Stomach smooth muscle (tissue), 2 donors: Measurements from ENCODE around the gene MAGIX.
A peak's percentile ranks its signal among the peaks of the same experiment; 100 is the strongest.

ENCODE experiments used
- H3K27ac ChIP-seq: one replicate; pipeline ENCODE4 v1.7.0; 2013; ENCODE audit warnings: mild to moderate bottlenecking, low read length, inconsistent platforms
- H3K27me3 ChIP-seq, 2 donors: one replicate each; pipeline ENCODE4 v1.7.0; 2013; ENCODE audit warnings: low read length in 2 of 2; ENCODE audit not compliant: insufficient read depth in 2 of 2, control insufficient read depth in 1 of 2
- H3K36me3 ChIP-seq, 2 donors: one replicate each; pipeline ENCODE4 v1.7.0; 2013; ENCODE audit warnings: low read length in 2 of 2; ENCODE audit not compliant: control insufficient read depth in 2 of 2, insufficient read depth in 2 of 2
- H3K4me1 ChIP-seq: one replicate; pipeline ENCODE4 v1.7.0; 2013; ENCODE audit warnings: low read length; ENCODE audit not compliant: control insufficient read depth, insufficient read depth
- H3K4me3 ChIP-seq, 2 donors: one replicate each; pipeline ENCODE4 v1.7.0; 2013; ENCODE audit warnings: low read length in 2 of 2
- H3K9ac ChIP-seq, 2 donors: one replicate each; pipeline ENCODE4 v1.7.0; 2013; ENCODE audit warnings: low read length in 2 of 2, mild to moderate bottlenecking in 1 of 2
- H3K9me3 ChIP-seq, 2 donors: one replicate each; pipeline ENCODE4 v1.7.0; 2013; ENCODE audit warnings: low read length in 2 of 2; ENCODE audit not compliant: control insufficient read depth in 2 of 2
- donor health status: healthy.
- donor health status: Pancreatic carcinoma.

MAGIX gene

DNA sequence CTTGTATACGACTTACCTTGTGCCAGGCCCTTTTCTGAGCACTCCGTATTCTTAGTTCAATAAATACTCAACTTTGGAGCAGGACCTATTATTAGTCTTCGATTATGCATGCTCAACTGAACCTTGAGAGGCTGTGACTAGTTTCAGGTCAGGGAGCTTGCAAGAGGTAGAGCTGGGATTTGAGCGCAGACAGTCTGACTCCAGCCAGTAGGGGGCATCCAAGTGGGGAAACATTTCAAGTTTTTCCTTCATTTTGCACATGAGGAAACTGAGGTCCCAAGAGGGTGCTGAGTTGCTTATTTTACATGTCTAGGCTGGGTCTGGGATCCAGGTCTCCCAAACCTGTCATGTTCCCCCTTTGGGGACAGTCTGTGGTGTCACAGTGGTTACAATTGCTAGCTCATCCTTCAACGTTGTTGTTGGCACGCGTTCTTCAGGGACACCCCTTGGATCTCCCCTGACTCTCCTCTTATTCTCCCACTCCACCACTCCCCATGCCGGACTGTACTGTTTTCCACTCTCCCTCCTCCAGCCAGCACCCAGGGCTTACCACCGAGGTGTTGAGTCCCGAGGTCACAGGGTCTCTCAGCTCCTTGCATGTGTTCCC is 30.3 kb downstream of the MAGIX start:
- H3K4me1 ChIP-seq = no peaks in the 10 kb centered on the region
- peaks cover 0 to 7% of the 10 kb centered on the region in 2 donors for H3K27me3 ChIP-seq
- no peak overlapping the region for H3K4me3 ChIP-seq
- no peaks in the 10 kb centered on the region for H3K36me3 ChIP-seq
- H3K9ac ChIP-seq = no peak overlapping the region
- peaks cover 0 to 4% of the 10 kb centered on the region in 2 donors for H3K9me3 ChIP-seq
- no peak overlapping the region for H3K27ac ChIP-seq

DNA sequence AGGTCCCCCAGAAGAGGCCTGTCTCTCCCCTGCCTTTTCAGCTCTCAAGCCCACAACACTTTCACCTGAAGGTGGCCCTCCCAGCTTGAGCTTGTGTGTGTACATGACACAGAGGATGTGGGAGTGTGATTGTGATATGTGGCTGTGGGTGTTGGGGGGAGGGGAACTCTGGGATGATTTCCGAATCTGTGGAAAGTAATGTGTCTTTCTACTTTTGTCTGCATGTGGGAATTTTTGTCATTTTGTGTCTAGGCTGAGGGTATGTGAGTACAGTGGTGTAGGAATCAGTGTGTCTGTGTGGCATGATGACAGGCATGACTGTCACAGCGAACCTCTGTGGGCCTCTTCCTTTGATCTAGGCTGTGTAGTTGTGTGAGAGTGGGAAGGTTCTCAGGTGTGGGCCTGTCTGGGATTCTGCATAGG is 31.0 kb downstream of the MAGIX start:
- no peak overlapping the region for H3K27ac ChIP-seq
- H3K27me3 ChIP-seq = peaks cover 0 to 7% of the 10 kb centered on the region in 2 donors
- no peak overlapping the region for H3K9ac ChIP-seq
- H3K4me3 ChIP-seq = no peak overlapping the region
- no peaks in the 10 kb centered on the region for H3K4me1 ChIP-seq
- H3K9me3 ChIP-seq = peaks cover 0 to 4% of the 10 kb centered on the region in 2 donors
- H3K36me3 ChIP-seq = no peaks in the 10 kb centered on the region

- H3K4me1 ChIP-seq = peaks cover 4% of the 10 kb centered on the region
- no peaks in the 10 kb centered on the region for H3K36me3 ChIP-seq
- peaks cover 0 to 3% of the 10 kb centered on the region in 2 donors for H3K9me3 ChIP-seq
- no peak overlapping the region for H3K27ac ChIP-seq
- no peak overlapping the region for H3K9ac ChIP-seq
- no peak overlapping the region for H3K4me3 ChIP-seq
- H3K27me3 ChIP-seq = peaks cover 0 to 7% of the 10 kb centered on the region in 2 donors
Observed at GRCh38 chrX:49197543-49198087, 35.1 kb downstream of the MAGIX start.

GRCh38 chrX:49198540-49199314 is 36.2 kb downstream of the MAGIX start:
- Histone ChIP-seq H3K36me3 (no peaks in the 10 kb centered on the region), H3K4me3 (no peak overlapping the region), H3K9me3 (no peaks in the 10 kb centered on the region), H3K9ac (no peak overlapping the region), H3K27me3 (peaks cover 0 to 5% of the 10 kb centered on the region in 2 donors), H3K27ac (no peak overlapping the region), H3K4me1 (peaks cover 4% of the 10 kb centered on the region)

DNA sequence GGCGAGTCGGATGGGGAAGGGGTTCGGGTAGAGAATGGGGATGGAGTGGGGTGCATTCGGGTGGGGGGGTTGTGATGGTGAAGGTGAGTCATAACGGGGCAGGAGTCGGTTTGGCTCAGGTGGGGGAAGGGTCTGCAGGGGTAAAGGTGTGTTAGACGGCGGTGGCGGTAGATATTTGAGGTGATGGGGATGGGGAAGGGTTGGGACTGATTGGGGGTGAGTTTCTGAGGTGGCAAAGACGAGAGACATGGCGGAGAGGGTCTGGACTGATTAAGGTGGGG is 36.7 kb downstream of the MAGIX start:
- Histone ChIP-seq H3K27me3 (peaks cover 0 to 3% of the 10 kb centered on the region in 2 donors), H3K9ac (no peak overlapping the region), H3K27ac (no peak overlapping the region), H3K4me3 (no peak overlapping the region), H3K4me1 (peaks cover 4% of the 10 kb centered on the region), H3K9me3 (no peaks in the 10 kb centered on the region), H3K36me3 (no peaks in the 10 kb centered on the region)

DNA sequence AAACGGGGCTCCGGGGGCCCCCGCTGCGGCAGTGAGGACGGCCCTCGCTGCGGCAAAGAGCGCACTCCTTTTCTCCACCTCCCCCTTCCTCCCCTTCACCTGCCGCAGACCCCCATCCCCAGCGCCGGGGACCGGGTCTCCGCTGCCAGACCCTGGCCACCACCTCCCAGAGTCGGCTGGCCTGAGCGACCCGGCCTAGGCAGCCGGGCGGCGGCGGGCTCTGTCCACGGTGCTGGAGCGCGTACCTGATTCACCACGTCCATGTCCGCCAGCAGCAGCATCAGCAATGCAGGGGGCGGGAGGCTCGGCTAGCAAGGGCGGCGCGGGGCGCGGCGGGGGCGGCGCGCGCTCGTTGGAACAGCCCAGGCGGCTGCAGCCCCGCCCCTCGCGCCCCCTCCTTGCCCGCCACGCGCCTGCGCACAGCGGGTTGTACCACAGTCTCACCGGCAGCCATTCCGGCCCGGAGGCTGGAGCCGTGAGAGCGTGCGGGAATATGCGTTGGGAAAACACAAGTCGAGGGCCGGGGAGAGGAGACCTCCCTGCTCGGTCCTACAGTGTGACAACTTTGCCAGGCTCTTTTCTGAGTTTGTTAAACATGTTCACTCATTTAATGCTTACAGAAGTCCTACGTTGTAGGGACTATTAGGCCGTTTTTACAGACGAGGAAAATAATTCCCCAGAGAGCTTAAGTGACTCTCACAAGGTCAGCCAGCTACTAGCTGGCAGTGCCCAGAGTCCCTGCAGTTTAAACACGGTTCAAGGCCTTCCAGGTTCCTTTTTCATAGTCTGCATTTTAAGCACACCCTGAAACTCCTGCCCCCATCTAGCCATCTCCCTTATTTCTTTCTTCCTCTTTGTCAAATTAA is 37.6 kb downstream of the MAGIX start, which contains the start of gene SYP:
TSS of gene SYP (minus strand) at position 288 of the 866 bp plus-strand sequence. CDS start at position 281, 7 bp downstream.
- H3K9me3 ChIP-seq = no peaks in the 10 kb centered on the region
- peak within 1 kb of the TSS; percentile 63 to 78 for H3K9ac ChIP-seq
- peaks cover 4% of the 10 kb centered on the region for H3K4me1 ChIP-seq
- H3K36me3 ChIP-seq = no peaks in the 10 kb centered on the region
- peaks cover 0 to 4% of the 10 kb centered on the region in 2 donors for H3K27me3 ChIP-seq
- H3K27ac ChIP-seq = no peak within 1 kb of the TSS
- H3K4me3 ChIP-seq = peak within 1 kb of the TSS; percentile 52 to 61

DNA sequence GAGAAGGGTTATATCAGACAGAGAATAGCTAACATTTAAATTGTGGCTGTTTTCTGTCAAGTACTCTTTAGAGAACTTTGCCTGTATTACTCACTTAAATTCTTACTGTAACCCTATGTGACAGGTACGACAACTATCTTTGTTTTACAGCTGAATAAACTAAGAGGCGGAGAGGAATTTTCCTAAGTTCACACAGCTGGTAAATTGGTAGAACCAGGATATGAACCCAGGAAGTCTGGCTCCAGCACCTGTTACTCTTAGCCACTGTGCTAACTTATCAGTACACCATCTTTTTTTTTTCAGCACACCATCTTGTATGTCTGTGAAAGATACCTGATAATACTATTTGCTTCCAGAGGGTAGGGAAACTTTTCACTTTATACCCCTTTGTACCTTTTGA is 39.5 kb downstream of the MAGIX start:
- Histone ChIP-seq H3K4me3 (no peak overlapping the region), H3K36me3 (no peaks in the 10 kb centered on the region), H3K9ac (no peak overlapping the region), H3K27me3 (peaks cover 0 to 10% of the 10 kb centered on the region in 2 donors), H3K4me1 (peaks cover 4% of the 10 kb centered on the region), H3K9me3 (no peaks in the 10 kb centered on the region), H3K27ac (no peak overlapping the region)

DNA sequence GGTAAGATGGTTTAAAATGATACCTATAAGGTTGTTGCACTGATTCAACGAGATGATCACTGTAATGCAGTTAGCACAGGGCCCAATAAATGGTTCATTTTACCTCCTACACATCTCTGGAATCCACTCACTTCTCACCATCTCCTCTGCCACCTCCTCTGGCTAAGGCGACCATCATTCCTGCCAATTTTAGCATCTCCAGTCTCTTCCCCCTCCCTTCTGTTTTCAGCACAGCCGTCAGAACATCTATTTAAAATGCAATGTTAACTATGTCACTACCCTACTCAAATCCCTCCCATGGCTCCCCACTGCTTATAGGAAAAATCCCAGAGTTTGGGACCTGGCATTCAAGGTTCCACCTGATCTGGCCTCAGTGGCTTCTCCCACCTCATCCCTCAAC is 41.0 kb downstream of the MAGIX start:
- Histone ChIP-seq H3K27ac (no peak overlapping the region), H3K27me3 (peaks cover 0 to 8% of the 10 kb centered on the region in 2 donors), H3K36me3 (no peaks in the 10 kb centered on the region), H3K4me3 (no peak overlapping the region), H3K9ac (no peak overlapping the region), H3K9me3 (no peaks in the 10 kb centered on the region), H3K4me1 (peaks cover 4% of the 10 kb centered on the region)

DNA sequence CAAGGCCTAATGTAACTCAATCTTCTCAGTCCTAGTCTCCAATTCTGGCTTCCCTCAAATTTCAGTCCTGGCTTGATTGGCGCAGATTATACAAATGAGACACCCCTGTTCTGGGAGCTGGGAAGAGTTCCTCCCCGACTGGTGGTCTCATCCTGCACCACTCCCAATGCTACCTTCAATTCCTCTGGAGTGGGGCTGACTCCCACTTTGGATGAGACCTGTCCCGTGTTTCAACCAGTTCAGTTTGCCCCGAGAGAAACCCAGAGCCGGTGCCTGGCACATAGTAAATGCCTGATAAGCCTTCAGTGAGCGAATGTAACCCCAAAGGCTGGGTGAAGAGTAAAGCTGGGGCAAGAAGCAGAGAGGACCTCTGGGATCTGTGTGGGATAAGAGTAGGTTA is 41.5 kb downstream of the MAGIX start:
- no peaks in the 10 kb centered on the region for H3K9me3 ChIP-seq
- peaks cover 0 to 8% of the 10 kb centered on the region in 2 donors for H3K27me3 ChIP-seq

DNA sequence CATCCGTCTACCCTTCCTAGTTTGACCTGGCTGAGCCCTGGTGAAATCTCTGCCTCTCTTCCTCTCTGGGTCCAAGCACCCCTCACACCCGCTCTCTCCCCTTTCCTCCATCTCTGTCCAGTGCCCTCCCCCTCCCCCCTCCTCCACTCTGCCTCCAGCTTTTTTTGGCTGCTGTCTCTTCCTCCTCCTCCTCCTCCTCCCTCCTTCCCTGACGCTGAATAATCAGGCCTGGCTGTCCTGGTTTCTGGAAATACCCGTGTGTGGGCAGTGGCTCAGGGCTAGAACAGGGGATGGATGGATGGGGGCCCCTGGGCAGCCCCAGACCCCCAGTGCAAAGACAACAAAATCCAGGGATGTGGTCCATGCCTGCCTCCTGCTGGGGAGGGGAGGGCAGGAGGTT is 42.2 kb downstream of the MAGIX start:
- Histone ChIP-seq H3K27ac (no peak overlapping the region), H3K9ac (no peak overlapping the region), H3K27me3 (peaks cover 0 to 8% of the 10 kb centered on the region in 2 donors), H3K9me3 (no peaks in the 10 kb centered on the region), H3K36me3 (no peaks in the 10 kb centered on the region), H3K4me1 (peaks cover 4% of the 10 kb centered on the region), H3K4me3 (no peak overlapping the region)

More for the DNA sequence above, 41.5 kb downstream of the MAGIX start:
- H3K36me3 ChIP-seq = no peaks in the 10 kb centered on the region
- H3K9ac ChIP-seq = no peak overlapping the region
- no peak overlapping the region for H3K27ac ChIP-seq
- H3K4me1 ChIP-seq = peaks cover 4% of the 10 kb centered on the region
- no peak overlapping the region for H3K4me3 ChIP-seq
